Esophagus muscularis mucosa (tissue), 4 donors: Measurements from ENCODE around the gene RNF5.

ENCODE experiments used
- CTCF ChIP-seq, 3 experiments: fragments of 200-600 bp in 2 of 3; fragments of 450-650 bp in 1 of 3; sonication (generic) in 2 of 3; IDR thresholded peaks; one replicate each; pipeline ENCODE4 v1.5.1; 2017 to 2019; ENCODE audit warnings: antibody characterized with exemption in 3 of 3, mild to moderate bottlenecking in 2 of 3, moderate library complexity in 1 of 3
- EP300 ChIP-seq: sonication (generic); formaldehyde crosslinking; IDR thresholded peaks from one replicate; pipeline ENCODE4 v1.6.1; 2017; ENCODE audit warnings: antibody characterized with exemption
- POLR2A ChIP-seq: fragments of 450-650 bp; IDR thresholded peaks from one replicate; pipeline ENCODE4 v1.6.1; 2017; ENCODE audit warnings: antibody characterized with exemption, moderate library complexity, mild to moderate bottlenecking, low read depth
- POLR2AphosphoS5 ChIP-seq, 2 donors: sonication (generic); formaldehyde crosslinking; IDR thresholded peaks; one replicate each; pipeline ENCODE4 v1.6.1; 2017; ENCODE audit warnings: antibody characterized with exemption in 2 of 2

- TF ChIP-seq CTCF (IDR thresholded peaks at IDR 0.05) (no peak), POLR2A (no peak), POLR2AphosphoS5 (IDR thresholded peaks at IDR 0.05) (no peak), EP300 (no peak)
Measured at GRCh38 chr6:32148289-32149091, 29.7 kb upstream of the RNF5 start.
